HG02798 (cell line): ENCODE data around the gene IARS2.
"Not testable (repeated sequence)": the region's sequence is repeated elsewhere in the genome, so short reads cannot be mapped to it uniquely, and the experiment has no call there.

Experiments
- ATAC-seq: cut with Tn5 transposase; IDR thresholded peaks from one replicate; pipeline ENCODE4 v1.9.1; 2021; ENCODE audit warnings: mild to moderate bottlenecking; ENCODE audit not compliant: unreplicated experiment, poor library complexity

IARS2 gene

GRCh38 chr1:220160027-220160426, 66.1 kb downstream of the IARS2 start:
- no peak for ATAC-seq

GRCh38 chr1:220164116-220164515, 70.2 kb downstream of the IARS2 start:
- ATAC-seq: no peak

- ATAC-seq: no peak
These were observed 70.6 kb downstream of the IARS2 start for GRCh38 chr1:220164517-220164916.

- no peak for ATAC-seq
These were observed 72.9 kb downstream of the IARS2 start for GRCh38 chr1:220166853-220167252.

- ATAC-seq: not testable (repeated sequence)
These were observed 76.0 kb downstream of the IARS2 start for GRCh38 chr1:220169887-220170286.

- no peak for ATAC-seq
These were observed 77.0 kb downstream of the IARS2 start for GRCh38 chr1:220170836-220171526.

- ATAC-seq: no peak
These were observed 82.6 kb downstream of the IARS2 start for GRCh38 chr1:220176540-220176939.

GRCh38 chr1:220182111-220182510, 88.2 kb downstream of the IARS2 start:
- ATAC-seq: no peak

GRCh38 chr1:220182656-220183055, 88.7 kb downstream of the IARS2 start:
- ATAC-seq: no peak

GRCh38 chr1:220184506-220184905, 90.6 kb downstream of the IARS2 start:
- no peak for ATAC-seq

- no peak for ATAC-seq
These were observed 92.8 kb downstream of the IARS2 start for GRCh38 chr1:220186752-220187151.

- no peak for ATAC-seq
These were observed 94.6 kb downstream of the IARS2 start for GRCh38 chr1:220188538-220188937.

GRCh38 chr1:220189750-220190347, 95.9 kb downstream of the IARS2 start:
- no peak for ATAC-seq

GRCh38 chr1:220195701-220196100, 101.8 kb downstream of the IARS2 start:
- ATAC-seq: no peak
